Measurements from ENCODE around the gene SAPCD2.

DNA sequence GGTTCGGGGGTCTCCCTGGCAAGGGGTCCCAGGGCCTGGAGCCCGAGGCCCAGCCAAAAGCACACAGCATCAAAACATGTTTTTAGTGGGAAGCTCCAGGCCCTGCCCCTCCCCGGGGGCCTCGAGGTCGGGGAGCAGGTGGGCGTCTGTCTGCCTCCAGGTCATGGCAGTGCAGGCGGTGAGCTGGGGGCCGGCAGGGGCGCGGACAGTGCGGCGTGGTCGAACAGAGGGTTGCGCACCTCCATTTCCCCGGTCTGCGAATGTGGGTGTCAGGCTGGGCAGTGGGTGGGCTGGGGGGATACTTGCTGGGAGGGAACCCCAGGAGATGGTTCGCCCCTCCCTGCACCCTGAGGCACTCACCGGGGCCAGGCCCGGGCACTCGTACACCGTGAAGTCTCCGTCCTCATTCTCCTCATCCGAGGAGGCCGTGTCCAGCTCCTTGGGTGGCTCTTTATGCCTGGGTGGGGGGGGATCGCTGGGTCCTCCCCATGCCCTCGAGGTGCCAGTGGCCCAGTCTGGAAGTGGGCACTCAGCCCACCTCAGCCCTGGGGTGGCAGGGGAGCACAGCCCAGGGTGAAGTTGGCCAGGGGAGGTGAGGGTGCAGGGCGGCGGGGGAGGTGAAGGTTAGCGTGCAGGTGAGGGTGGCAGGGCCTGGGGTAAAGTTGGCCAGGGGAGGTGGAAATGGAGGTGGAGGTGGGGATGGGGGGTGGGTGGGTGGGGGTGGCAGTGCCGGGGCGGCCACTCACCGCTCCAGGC is 30.6 kb downstream of the SAPCD2 start:
- TF ChIP-seq, protein P1, sequence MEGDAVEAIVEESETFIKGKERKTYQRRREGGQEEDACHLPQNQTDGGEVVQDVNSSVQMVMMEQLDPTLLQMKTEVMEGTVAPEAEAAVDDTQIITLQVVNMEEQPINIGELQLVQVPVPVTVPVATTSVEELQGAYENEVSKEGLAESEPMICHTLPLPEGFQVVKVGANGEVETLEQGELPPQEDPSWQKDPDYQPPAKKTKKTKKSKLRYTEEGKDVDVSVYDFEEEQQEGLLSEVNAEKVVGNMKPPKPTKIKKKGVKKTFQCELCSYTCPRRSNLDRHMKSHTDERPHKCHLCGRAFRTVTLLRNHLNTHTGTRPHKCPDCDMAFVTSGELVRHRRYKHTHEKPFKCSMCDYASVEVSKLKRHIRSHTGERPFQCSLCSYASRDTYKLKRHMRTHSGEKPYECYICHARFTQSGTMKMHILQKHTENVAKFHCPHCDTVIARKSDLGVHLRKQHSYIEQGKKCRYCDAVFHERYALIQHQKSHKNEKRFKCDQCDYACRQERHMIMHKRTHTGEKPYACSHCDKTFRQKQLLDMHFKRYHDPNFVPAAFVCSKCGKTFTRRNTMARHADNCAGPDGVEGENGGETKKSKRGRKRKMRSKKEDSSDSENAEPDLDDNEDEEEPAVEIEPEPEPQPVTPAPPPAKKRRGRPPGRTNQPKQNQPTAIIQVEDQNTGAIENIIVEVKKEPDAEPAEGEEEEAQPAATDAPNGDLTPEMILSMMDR (IDR thresholded peaks at IDR 0.05): no peak
- TF ChIP-seq POLR2A (IDR thresholded peaks at IDR 0.05): no peak

Measured in suprapubic skin (tissue), 3 donors.